Activated CD4-positive, CD25-positive, alpha-beta regulatory T cell treated with anti-CD3 and anti-CD28 coated beads, Interleukin-2, amount 50 U/mL, for 24 hours (primary cell): ENCODE measurements around the gene EPB41L1.

Experiments
- ATAC-seq, 2 donors: fragments of 150-1000 bp; cut with Tn5 transposase; one replicate each; pipeline ENCODE4 v1.10.0; 2021; ENCODE audit warnings: mild to moderate bottlenecking in 1 of 2, moderate library complexity in 1 of 2

EPB41L1 gene

GRCh38 chr20:36197271-36197670 is 42.7 kb downstream of the EPB41L1 start:
- ATAC-seq, result no peak

GRCh38 chr20:36199345-36200257 is 45.1 kb downstream of the EPB41L1 start:
- ATAC-seq, result peak; percentile 59 to 81

- no peak for ATAC-seq
Measured at GRCh38 chr20:36200451-36200850, 45.9 kb downstream of the EPB41L1 start.

GRCh38 chr20:36201198-36201597 is 46.7 kb downstream of the EPB41L1 start:
- no peak for ATAC-seq

GRCh38 chr20:36202891-36203338 is 48.4 kb downstream of the EPB41L1 start:
- ATAC-seq, result peak; percentile 66 to 79

GRCh38 chr20:36203861-36204260 is 49.3 kb downstream of the EPB41L1 start:
- ATAC-seq, result no peak

GRCh38 chr20:36205026-36205425 is 50.5 kb downstream of the EPB41L1 start:
- ATAC-seq, result no peak

GRCh38 chr20:36206068-36206467 is 51.5 kb downstream of the EPB41L1 start:
- ATAC-seq, result no peak

GRCh38 chr20:36206641-36207040 is 52.1 kb downstream of the EPB41L1 start:
- ATAC-seq, result no peak

GRCh38 chr20:36207602-36208001 is 53.1 kb downstream of the EPB41L1 start:
- no peak for ATAC-seq

GRCh38 chr20:36208257-36208656 is 53.7 kb downstream of the EPB41L1 start:
- no peak for ATAC-seq

GRCh38 chr20:36210436-36211021 is 56.0 kb downstream of the EPB41L1 start:
- ATAC-seq, result no peak

GRCh38 chr20:36213362-36213761 is 58.8 kb downstream of the EPB41L1 start:
- no peak for ATAC-seq

- ATAC-seq, result no peak
Measured at GRCh38 chr20:36214684-36215256, 60.2 kb downstream of the EPB41L1 start.

GRCh38 chr20:36215778-36216177 is 61.2 kb downstream of the EPB41L1 start:
- no peak for ATAC-seq

- no peak for ATAC-seq
Measured at GRCh38 chr20:36216314-36217025, 61.9 kb downstream of the EPB41L1 start.

- ATAC-seq, result no peak
Measured at GRCh38 chr20:36217226-36217625, 62.7 kb downstream of the EPB41L1 start.

- ATAC-seq, result no peak
Measured at GRCh38 chr20:36218380-36219064, 64.0 kb downstream of the EPB41L1 start.

- no peak for ATAC-seq
Measured at GRCh38 chr20:36219671-36220220, 65.2 kb downstream of the EPB41L1 start.

- ATAC-seq, result no peak
Measured at GRCh38 chr20:36225666-36226065, 71.1 kb downstream of the EPB41L1 start.

GRCh38 chr20:36228770-36229169 is 74.2 kb downstream of the EPB41L1 start:
- no peak for ATAC-seq

- ATAC-seq, result no peak
Measured at GRCh38 chr20:36230019-36230418, 75.5 kb downstream of the EPB41L1 start.
